Caco-2 (cell line): ENCODE measurements around the gene STIM2. TPM values are rescaled to one million over a fixed set of nuclear protein-coding genes. Genes with fewer than 3 reads are reported as not detected.

ENCODE experiments used
- BruUV-seq: library from RNA; stranded (reverse); fragments of 400-500 nt; replicated peaks from 2 replicates; lab custom pipeline; 2021; lab: Mats Ljungman, UMichigan
- CTCF ChIA-PET: fragments of 300-600 bp; sonication (Branson Sonifier 250); formaldehyde crosslinking; loops from one replicate; lab custom pipeline; 2022; ENCODE audit warnings: antibody characterized with exemption; lab: Charles Lee
- POLR2A ChIA-PET: fragments of 300-600 bp; sonication (Branson Sonifier 250); formaldehyde crosslinking; loops from one replicate; lab custom pipeline; 2022; ENCODE audit warnings: antibody characterized with exemption; lab: Charles Lee
- DNase-seq, 2 experiments: peaks; one replicate each; pipeline versions ENCODE4 v3.0.0 to v3.0.0-alpha.2; 2020 to 2022
- H3K27me3 ChIP-seq: replicated peaks from 2 replicates; pipeline ENCODE4 v1.6.0; 2011; ENCODE audit warnings: low read length; ENCODE audit not compliant: control insufficient read depth, insufficient read depth
- H3K36me3 ChIP-seq: 2 replicates; pipeline ENCODE4 v1.5.1; 2011; ENCODE audit warnings: low read length; ENCODE audit not compliant: control insufficient read depth, insufficient read depth
- H3K4me1 ChIP-seq: fragments of 250-450 bp; sonication (Bioruptor Pico); 2 replicates; pipeline ENCODE4 v1.5.1; 2020; ENCODE audit warnings: mild to moderate bottlenecking
- H3K4me3 ChIP-seq: 2 replicates; pipeline ENCODE4 v1.5.1; 2011; ENCODE audit warnings: low read depth, mild to moderate bottlenecking, control low read depth, low read length
- H3K9me3 ChIP-seq: fragments of 250-450 bp; sonication (Bioruptor Pico); 2 replicates; pipeline ENCODE4 v1.5.1; 2020; ENCODE audit warnings: mild to moderate bottlenecking, moderate library complexity
- H3K27ac Mint-ChIP-seq: one replicate; pipeline ENCODE4 v1.8.0; 2022; ENCODE audit warnings: mixed read lengths; ENCODE audit not compliant: unreplicated experiment
- H3K27me3 Mint-ChIP-seq: one replicate; pipeline ENCODE4 v1.8.0; 2022; ENCODE audit warnings: mixed read lengths; ENCODE audit not compliant: insufficient read depth, unreplicated experiment
- H3K36me3 Mint-ChIP-seq: one replicate; pipeline ENCODE4 v1.8.0; 2022; ENCODE audit warnings: mild to moderate bottlenecking, mixed read lengths; ENCODE audit not compliant: insufficient read depth, unreplicated experiment
- H3K4me1 Mint-ChIP-seq: one replicate; pipeline ENCODE4 v1.8.0; 2022; ENCODE audit warnings: low read depth, mixed read lengths; ENCODE audit not compliant: unreplicated experiment
- H3K4me3 Mint-ChIP-seq: one replicate; pipeline ENCODE4 v1.8.0; 2022; ENCODE audit warnings: mild to moderate bottlenecking, moderate library complexity, mixed read lengths; ENCODE audit not compliant: unreplicated experiment
- H3K9me3 Mint-ChIP-seq: one replicate; pipeline ENCODE4 v1.8.0; 2022; ENCODE audit warnings: mixed read lengths; ENCODE audit not compliant: unreplicated experiment
- CTCF ChIP-seq, 2 experiments: fragments of 200-600 bp in 1 of 2; IDR thresholded peaks; 1 replicate in 1 of 2; 2 replicates in 1 of 2; pipeline versions ENCODE4 v1.5.1 to v1.8.0; 2011 to 2022; ENCODE audit warnings: antibody characterized with exemption in 1 of 2, control low read depth in 1 of 2, inconsistent platforms in 1 of 2, low read depth in 1 of 2, low read length in 1 of 2, mild to moderate bottlenecking in 1 of 2, moderate library complexity in 1 of 2; ENCODE audit not compliant: insufficient read depth in 1 of 2, severe bottlenecking in 1 of 2, unreplicated experiment in 1 of 2
- intact Hi-C: fragments of 100-400 bp; cut with micrococcal nuclease; formaldehyde crosslinking; loops from one replicate; pipeline ENCODE4 v1.10.0; 2022; ENCODE audit not compliant: unreplicated experiment
- total RNA-seq: library from RNA; stranded (reverse); gene quantifications from 2 replicates; pipeline ENCODE4 v1.2.3, GENCODE V29; 2022

Gene STIM2
- total RNA-seq, 1 experiment from 2014 or later: 27.2 TPM

GRCh38 chr4:26952891-26953290 is 92.2 kb downstream of the STIM2 start:
- Mint-ChIP-seq H3K9me3 (no peaks in the 10 kb centered on the region), H3K4me1 (no peaks in the 10 kb centered on the region), H3K27ac (no peak overlapping the region), H3K27me3 (no peaks in the 10 kb centered on the region), H3K4me3 (no peak overlapping the region), H3K36me3 (no peaks in the 10 kb centered on the region)
- no peaks in the 10 kb centered on the region for H3K36me3 ChIP-seq
- no peaks in the 10 kb centered on the region for H3K27me3 ChIP-seq
- intact Hi-C loops: no loop called here
- ChIA-PET CTCF (no interaction called here), POLR2A (no interaction called here)
- DNase-seq: no peak
- no TSS peak for BruUV-seq
- H3K4me3 ChIP-seq: no peak overlapping the region
- no peaks in the 10 kb centered on the region for H3K4me1 ChIP-seq
- TF ChIP-seq CTCF (IDR thresholded peaks at IDR 0.05; ENCODE audit: insufficient read depth in 1 of 2, low read depth in 1 of 2, low read length in 1 of 2, severe bottlenecking in 1 of 2, unreplicated experiment in 1 of 2): no peak
- H3K9me3 ChIP-seq: no peaks in the 10 kb centered on the region

- Histone ChIP-seq H3K27me3 (no peaks in the 10 kb centered on the region), H3K4me1 (no peaks in the 10 kb centered on the region), H3K9me3 (no peaks in the 10 kb centered on the region), H3K36me3 (no peaks in the 10 kb centered on the region), H3K4me3 (no peak overlapping the region)
- H3K27ac Mint-ChIP-seq: no peak overlapping the region
- no peak for DNase-seq
- no peak for TF ChIP-seq CTCF (IDR thresholded peaks at IDR 0.05; ENCODE audit: insufficient read depth in 1 of 2, low read depth in 1 of 2, low read length in 1 of 2, severe bottlenecking in 1 of 2, unreplicated experiment in 1 of 2)
- no peak overlapping the region for H3K4me3 Mint-ChIP-seq
- H3K4me1 Mint-ChIP-seq: no peaks in the 10 kb centered on the region
- no TSS peak for BruUV-seq
- no peaks in the 10 kb centered on the region for H3K27me3 Mint-ChIP-seq
- ChIA-PET POLR2A (no interaction called here), CTCF (no interaction called here)
- intact Hi-C loops: no loop called here
- no peaks in the 10 kb centered on the region for H3K36me3 Mint-ChIP-seq
- no peaks in the 10 kb centered on the region for H3K9me3 Mint-ChIP-seq
These were observed 92.7 kb downstream of the STIM2 start for GRCh38 chr4:26953366-26953765.

GRCh38 chr4:26953770-26954423 is 93.3 kb downstream of the STIM2 start:
- Histone ChIP-seq H3K4me3 (no peak overlapping the region), H3K36me3 (no peaks in the 10 kb centered on the region), H3K9me3 (no peaks in the 10 kb centered on the region), H3K27me3 (no peaks in the 10 kb centered on the region), H3K4me1 (no peaks in the 10 kb centered on the region)
- no peak overlapping the region for H3K4me3 Mint-ChIP-seq
- ChIA-PET POLR2A (no interaction called here), CTCF (no interaction called here)
- no peaks in the 10 kb centered on the region for H3K4me1 Mint-ChIP-seq
- no TSS peak for BruUV-seq
- TF ChIP-seq CTCF (IDR thresholded peaks at IDR 0.05; ENCODE audit: insufficient read depth in 1 of 2, low read depth in 1 of 2, low read length in 1 of 2, severe bottlenecking in 1 of 2, unreplicated experiment in 1 of 2): no peak
- H3K36me3 Mint-ChIP-seq: peaks cover under 1% of the 10 kb centered on the region
- no peak for DNase-seq
- no peak overlapping the region for H3K27ac Mint-ChIP-seq
- H3K27me3 Mint-ChIP-seq: no peaks in the 10 kb centered on the region
- no peaks in the 10 kb centered on the region for H3K9me3 Mint-ChIP-seq
- intact Hi-C loops: no loop called here
